CD4-positive, alpha-beta T cell (primary cell): Measurements from ENCODE around the gene ME1. TPM values are rescaled to one million over a fixed set of nuclear protein-coding genes. Genes with fewer than 3 reads are reported as not detected.

Source experiments
- ATAC-seq: fragments of 200-7000 bp; cut with Tn5 transposase; one replicate; pipeline ENCODE4 v1.10.0; 2022; ENCODE audit warnings: mild to moderate bottlenecking; ENCODE audit not compliant: poor library complexity
- CTCF ChIA-PET: fragments of 350-600 bp; sonication (Branson Sonifier 250); formaldehyde crosslinking; loops from one replicate; lab custom pipeline; 2021; ENCODE audit warnings: antibody characterized with exemption, inconsistent platforms; lab: Charles Lee
- POLR2A ChIA-PET: fragments of 350-600 bp; sonication (Branson Sonifier 250); formaldehyde crosslinking; loops from one replicate; lab custom pipeline; 2021; ENCODE audit warnings: antibody characterized with exemption, inconsistent platforms; lab: Charles Lee
- DNase-seq, 14 experiments: peaks; one replicate each; pipeline ENCODE4 v3.0.0-alpha.2; 2013 to 2020; ENCODE audit warnings: mixed read lengths in 2 of 14
- H3K27ac ChIP-seq, 2 donors: one replicate each; pipeline versions ENCODE4 v1.5.1 to v1.7.0; 2013; ENCODE audit warnings: low read length in 2 of 2, low read depth in 1 of 2, mild to moderate bottlenecking in 1 of 2
- H3K27me3 ChIP-seq, 2 experiments: 1 replicate in 1 of 2; 2 replicates in 1 of 2; pipeline versions ENCODE4 v1.6.1 to v1.7.0; 2013; ENCODE audit warnings: low read length in 2 of 2, control low read depth in 1 of 2, mild to moderate bottlenecking in 1 of 2, moderate library complexity in 1 of 2; ENCODE audit not compliant: insufficient read depth in 2 of 2, control insufficient read depth in 1 of 2
- H3K36me3 ChIP-seq: one replicate; pipeline ENCODE4 v1.6.1; 2013; ENCODE audit warnings: low read length, control low read depth; ENCODE audit not compliant: insufficient read depth
- H3K4me1 ChIP-seq: one replicate; pipeline ENCODE4 v1.6.1; 2013; ENCODE audit warnings: low read length, control low read depth; ENCODE audit not compliant: insufficient read depth
- H3K4me3 ChIP-seq: one replicate; pipeline ENCODE4 v1.5.1; 2013; ENCODE audit warnings: mild to moderate bottlenecking, low read length, moderate library complexity
- H3K9me3 ChIP-seq, 2 experiments: 1 replicate in 1 of 2; 2 replicates in 1 of 2; pipeline versions ENCODE4 v1.6.1 to v1.7.0; 2013; ENCODE audit warnings: low read length in 2 of 2, mild to moderate bottlenecking in 2 of 2, control low read depth in 1 of 2, moderate library complexity in 1 of 2; ENCODE audit not compliant: control insufficient read depth in 1 of 2, insufficient read depth in 1 of 2
- H3K27ac Mint-ChIP-seq: one replicate; pipeline ENCODE4 v1.8.0; 2020; ENCODE audit warnings: mixed read lengths
- H3K27me3 Mint-ChIP-seq: one replicate; pipeline ENCODE4 v1.8.0; 2021; ENCODE audit warnings: mixed read lengths
- H3K36me3 Mint-ChIP-seq: one replicate; pipeline ENCODE4 v1.8.0; 2021; ENCODE audit warnings: low read depth, mixed read lengths
- H3K4me1 Mint-ChIP-seq: one replicate; pipeline ENCODE4 v1.8.0; 2021; ENCODE audit warnings: low read depth, mixed read lengths
- H3K4me3 Mint-ChIP-seq: one replicate; pipeline ENCODE4 v1.8.0; 2020; ENCODE audit warnings: mild to moderate bottlenecking, mixed read lengths
- H3K9me3 Mint-ChIP-seq: one replicate; pipeline ENCODE4 v1.8.0; 2020; ENCODE audit warnings: mixed read lengths
- CTCF ChIP-seq: fragments of 200-600 bp; IDR thresholded peaks from one replicate; pipeline ENCODE4 v1.8.0; 2022; ENCODE audit warnings: antibody characterized with exemption, mild to moderate bottlenecking
- intact Hi-C, 2 experiments: fragments of 100-400 bp; cut with DNase I in 1 of 2; cut with micrococcal nuclease in 1 of 2; formaldehyde crosslinking; loops; one replicate each; pipeline versions ENCODE4 v1.15.1 to v1.9.0; 2023 to 2025; cut with DNase I, micrococcal nuclease
- total RNA-seq, 174 experiments: library from RNA in 2 of 174; stranded (reverse) in 2 of 174; gene quantifications; one replicate each; pipeline ENCODE4 v1.2.3 and lab custom pipeline; 2021 to 2026

ME1 gene
- total RNA-seq, 2 experiments from 2014 or later = not detected

- DNase-seq = no peak
- POLR2A ChIA-PET = no interaction called here
- Histone ChIP-seq H3K27me3 (no peaks in the 10 kb centered on the region), H3K36me3 (no peaks in the 10 kb centered on the region), H3K27ac (no peak overlapping the region), H3K4me1 (no peaks in the 10 kb centered on the region), H3K9me3 (no peaks in the 10 kb centered on the region), H3K4me3 (no peak overlapping the region)
- H3K4me3 Mint-ChIP-seq = no peak overlapping the region
- no peaks in the 10 kb centered on the region for H3K9me3 Mint-ChIP-seq
- TF ChIP-seq CTCF = no peak
- ATAC-seq = no peak
- intact Hi-C loops = no loop called here
- CTCF ChIA-PET = no interaction called here
- no peak overlapping the region for H3K27ac Mint-ChIP-seq
- no peaks in the 10 kb centered on the region for H3K36me3 Mint-ChIP-seq
- no peaks in the 10 kb centered on the region for H3K4me1 Mint-ChIP-seq
- no peaks in the 10 kb centered on the region for H3K27me3 Mint-ChIP-seq
These were observed 52.0 kb downstream of the ME1 start for GRCh38 chr6:83378621-83379388.

DNA sequence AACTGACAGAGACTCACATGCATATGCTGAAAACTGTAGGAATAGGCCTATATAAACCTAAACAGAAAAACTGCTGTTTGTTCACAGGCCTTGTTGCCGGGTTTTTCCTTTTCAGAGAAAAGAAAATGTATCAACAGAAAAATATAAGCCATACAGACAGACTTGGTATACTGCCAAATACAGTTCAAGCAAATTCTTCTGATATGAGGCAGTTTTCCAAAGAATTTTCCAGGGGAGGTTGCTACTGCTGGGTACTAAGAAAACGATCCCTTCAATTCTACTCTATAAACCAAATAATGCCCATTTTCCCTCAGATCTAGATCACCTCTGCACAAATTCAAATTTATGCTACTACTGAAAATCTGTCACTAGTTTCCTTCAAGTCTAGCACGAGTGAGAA, 59.4 kb downstream of the ME1 start:
- no peaks in the 10 kb centered on the region for H3K9me3 Mint-ChIP-seq
- Histone ChIP-seq H3K27me3 (no peaks in the 10 kb centered on the region), H3K4me3 (no peak overlapping the region), H3K36me3 (no peaks in the 10 kb centered on the region), H3K27ac (no peak overlapping the region), H3K4me1 (no peaks in the 10 kb centered on the region), H3K9me3 (no peaks in the 10 kb centered on the region)
- intact Hi-C loops = no loop called here
- TF ChIP-seq CTCF = no peak
- DNase-seq (no peak), ATAC-seq (no peak)
- H3K36me3 Mint-ChIP-seq = no peaks in the 10 kb centered on the region
- ChIA-PET POLR2A (no interaction called here), CTCF (no interaction called here)
- H3K27ac Mint-ChIP-seq = no peak overlapping the region
- H3K4me3 Mint-ChIP-seq = no peak overlapping the region
- H3K4me1 Mint-ChIP-seq = no peaks in the 10 kb centered on the region
- no peaks in the 10 kb centered on the region for H3K27me3 Mint-ChIP-seq

GRCh38 chr6:83370567-83370966, 60.3 kb downstream of the ME1 start:
- Histone ChIP-seq H3K4me3 (no peak overlapping the region), H3K4me1 (no peaks in the 10 kb centered on the region), H3K36me3 (no peaks in the 10 kb centered on the region), H3K9me3 (no peaks in the 10 kb centered on the region), H3K27me3 (no peaks in the 10 kb centered on the region), H3K27ac (no peak overlapping the region)
- Mint-ChIP-seq H3K9me3 (no peaks in the 10 kb centered on the region), H3K4me1 (no peaks in the 10 kb centered on the region), H3K36me3 (no peaks in the 10 kb centered on the region), H3K27me3 (no peaks in the 10 kb centered on the region), H3K27ac (no peak overlapping the region), H3K4me3 (no peak overlapping the region)
- DNase-seq (no peak), ATAC-seq (no peak)
- no peak for TF ChIP-seq CTCF
- intact Hi-C loops = no loop called here
- ChIA-PET POLR2A (no interaction called here), CTCF (no interaction called here)
